IMR-90 (cell line): ENCODE data around the gene TRMT13.

Experiments
- BHLHE40 ChIP-seq: fragments of 150-350 bp; IDR thresholded peaks from 2 replicates; pipeline ENCODE4 v1.6.1; 2016; ENCODE audit warnings: mild to moderate bottlenecking, low read depth, low read length
- CEBPB ChIP-seq: IDR thresholded peaks from 2 replicates; pipeline ENCODE4 v1.6.1; 2012; ENCODE audit warnings: low read depth, low read length, improper control_type of control experiment
- CHD1 ChIP-seq: IDR thresholded peaks from 2 replicates; pipeline ENCODE4 v1.6.1; 2012; ENCODE audit warnings: low read depth, low read length, improper control_type of control experiment
- CTCF ChIP-seq: conservative IDR thresholded peaks from 2 replicates; pipeline ENCODE4 v1.5.1; 2012; ENCODE audit warnings: mild to moderate bottlenecking, low read depth, low read length, improper control_type of control experiment
- FOS ChIP-seq: fragments of 150-350 bp; IDR thresholded peaks from 2 replicates; pipeline ENCODE4 v1.6.1; 2016; ENCODE audit warnings: low read depth, low read length
- MAZ ChIP-seq: IDR thresholded peaks from 2 replicates; pipeline ENCODE4 v1.6.1; 2012; ENCODE audit warnings: low read depth, mild to moderate bottlenecking, low read length, improper control_type of control experiment, moderate library complexity, borderline replicate concordance
- MXI1 ChIP-seq: IDR thresholded peaks from 2 replicates; pipeline ENCODE4 v1.6.1; 2012; ENCODE audit warnings: low read depth, mild to moderate bottlenecking, low read length, moderate library complexity, borderline replicate concordance
- NFE2L2 ChIP-seq: fragments of 150-350 bp; IDR thresholded peaks from 2 replicates; pipeline ENCODE4 v1.6.1; 2016; ENCODE audit warnings: low read depth, mild to moderate bottlenecking, low read length
- POLR2A ChIP-seq: IDR thresholded peaks from 2 replicates; pipeline ENCODE4 v1.6.1; 2012; ENCODE audit warnings: mild to moderate bottlenecking, low read depth, low read length
- RAD21 ChIP-seq: IDR thresholded peaks from 2 replicates; pipeline ENCODE4 v1.6.1; 2012; ENCODE audit warnings: low read length, improper control_type of control experiment
- RCOR1 ChIP-seq: IDR thresholded peaks from 2 replicates; pipeline ENCODE4 v1.6.1; 2012; ENCODE audit warnings: mild to moderate bottlenecking, low read length, improper control_type of control experiment; ENCODE audit not compliant: insufficient replicate concordance
- RFX5 ChIP-seq: IDR thresholded peaks from 2 replicates; pipeline ENCODE4 v1.8.0; 2012; ENCODE audit warnings: low read depth, mild to moderate bottlenecking, low read length, moderate library complexity
- SMC3 ChIP-seq: fragments of 150-350 bp; IDR thresholded peaks from 2 replicates; pipeline ENCODE4 v1.6.1; 2016; ENCODE audit warnings: low read depth, mild to moderate bottlenecking, antibody characterized with exemption, low read length, moderate library complexity
- TF ChIP-seq, protein P1 (sequence below): fragments of 150-350 bp; IDR thresholded peaks from 2 replicates; pipeline ENCODE4 v1.6.1; 2016; ENCODE audit warnings: low read depth, mild to moderate bottlenecking, low read length, moderate library complexity, borderline replicate concordance

DNA sequence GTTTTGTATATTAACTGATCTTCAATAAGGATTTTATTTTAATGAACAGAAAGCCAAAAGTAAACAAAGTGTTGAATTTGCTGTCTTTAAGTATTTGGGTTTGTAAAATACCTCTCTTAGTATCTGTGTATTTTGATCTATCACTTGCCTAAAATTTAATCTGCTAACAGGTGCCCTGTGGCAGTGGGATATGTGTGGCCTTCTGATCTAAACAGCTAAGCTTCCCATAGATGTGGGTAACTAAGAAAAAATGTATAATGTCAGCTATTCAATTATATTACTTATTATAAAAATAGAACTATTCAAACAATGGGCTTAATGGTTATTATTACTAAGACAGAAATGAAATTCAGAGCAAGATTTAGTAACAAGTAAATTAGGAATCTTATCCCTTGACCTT, 29.9 kb downstream of the TRMT13 start:
- TF ChIP-seq POLR2A (no peak), CTCF (no peak), FOS (no peak), RFX5 (no peak), MXI1 (no peak), RAD21 (no peak), NFE2L2 (no peak), SMC3 (no peak), CEBPB (no peak), BHLHE40 (no peak), RCOR1 (no peak), CHD1 (no peak), MAZ (no peak)
- TF ChIP-seq, protein P1, sequence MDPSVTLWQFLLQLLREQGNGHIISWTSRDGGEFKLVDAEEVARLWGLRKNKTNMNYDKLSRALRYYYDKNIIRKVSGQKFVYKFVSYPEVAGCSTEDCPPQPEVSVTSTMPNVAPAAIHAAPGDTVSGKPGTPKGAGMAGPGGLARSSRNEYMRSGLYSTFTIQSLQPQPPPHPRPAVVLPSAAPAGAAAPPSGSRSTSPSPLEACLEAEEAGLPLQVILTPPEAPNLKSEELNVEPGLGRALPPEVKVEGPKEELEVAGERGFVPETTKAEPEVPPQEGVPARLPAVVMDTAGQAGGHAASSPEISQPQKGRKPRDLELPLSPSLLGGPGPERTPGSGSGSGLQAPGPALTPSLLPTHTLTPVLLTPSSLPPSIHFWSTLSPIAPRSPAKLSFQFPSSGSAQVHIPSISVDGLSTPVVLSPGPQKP, result no peak
